ENCODE measurements around the gene ZNF407.

The ZNF407 gene

DNA sequence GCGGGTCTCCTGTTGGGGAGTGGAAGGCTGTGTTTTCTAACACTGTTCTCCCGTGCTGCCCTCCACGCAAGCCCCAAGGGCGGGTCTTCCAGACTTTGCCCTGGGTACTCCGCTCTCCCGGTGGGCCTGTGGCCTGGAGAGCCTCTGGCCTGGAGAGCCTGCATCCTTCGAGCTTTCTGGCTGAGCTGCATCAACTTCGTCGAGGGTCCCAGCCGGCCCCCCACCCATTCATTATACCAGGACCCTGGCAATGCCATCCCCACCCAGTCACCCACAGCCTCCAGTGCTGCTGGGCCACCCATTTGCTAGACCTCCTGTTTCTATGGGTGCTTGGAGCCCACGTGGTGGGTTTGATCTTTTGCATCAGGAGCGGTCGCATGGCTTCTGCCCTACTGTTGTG is 509.1 kb downstream of the ZNF407 start:
- H3K9me2 ChIP-seq (replicated peaks; ENCODE audit: control insufficient read depth, low read length), result no peaks in the 10 kb centered on the region
- H3K79me2 ChIP-seq (ENCODE audit: control insufficient read depth, low read length), result no peaks in the 10 kb centered on the region
- no peaks in the 10 kb centered on the region for H4K20me1 ChIP-seq (ENCODE audit: control insufficient read depth, insufficient read depth, low read depth, low read length)
- H3K4me1 ChIP-seq (ENCODE audit: control insufficient read depth, low read length), result no peaks in the 10 kb centered on the region
- H3K9me3 ChIP-seq (ENCODE audit: control insufficient read depth, insufficient read depth, low read length), result no peaks in the 10 kb centered on the region
- H3K36me3 ChIP-seq (ENCODE audit: control insufficient read depth, low read length), result no peaks in the 10 kb centered on the region
- TF ChIP-seq, protein P1, sequence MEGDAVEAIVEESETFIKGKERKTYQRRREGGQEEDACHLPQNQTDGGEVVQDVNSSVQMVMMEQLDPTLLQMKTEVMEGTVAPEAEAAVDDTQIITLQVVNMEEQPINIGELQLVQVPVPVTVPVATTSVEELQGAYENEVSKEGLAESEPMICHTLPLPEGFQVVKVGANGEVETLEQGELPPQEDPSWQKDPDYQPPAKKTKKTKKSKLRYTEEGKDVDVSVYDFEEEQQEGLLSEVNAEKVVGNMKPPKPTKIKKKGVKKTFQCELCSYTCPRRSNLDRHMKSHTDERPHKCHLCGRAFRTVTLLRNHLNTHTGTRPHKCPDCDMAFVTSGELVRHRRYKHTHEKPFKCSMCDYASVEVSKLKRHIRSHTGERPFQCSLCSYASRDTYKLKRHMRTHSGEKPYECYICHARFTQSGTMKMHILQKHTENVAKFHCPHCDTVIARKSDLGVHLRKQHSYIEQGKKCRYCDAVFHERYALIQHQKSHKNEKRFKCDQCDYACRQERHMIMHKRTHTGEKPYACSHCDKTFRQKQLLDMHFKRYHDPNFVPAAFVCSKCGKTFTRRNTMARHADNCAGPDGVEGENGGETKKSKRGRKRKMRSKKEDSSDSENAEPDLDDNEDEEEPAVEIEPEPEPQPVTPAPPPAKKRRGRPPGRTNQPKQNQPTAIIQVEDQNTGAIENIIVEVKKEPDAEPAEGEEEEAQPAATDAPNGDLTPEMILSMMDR (IDR thresholded peaks at IDR 0.05; ENCODE audit: low read depth, low read length, poor library complexity, severe bottlenecking), result no peak
- no peak for TF ChIP-seq EZH2phosphoT487 (IDR thresholded peaks at IDR 0.05; ENCODE audit: borderline replicate concordance, low read length)
- no peak overlapping the region for H3K4me2 ChIP-seq (ENCODE audit: low read length)
- no peak overlapping the region for H3K4me3 ChIP-seq (ENCODE audit: low read length)
- no peak overlapping the region for H3K27ac ChIP-seq (ENCODE audit: low read depth, low read length)
- H3K27me3 ChIP-seq (ENCODE audit: control insufficient read depth, low read length), result no peaks in the 10 kb centered on the region
- no peaks in the 10 kb centered on the region for H3F3A ChIP-seq (ENCODE audit: control insufficient read depth, insufficient read depth)

DNA sequence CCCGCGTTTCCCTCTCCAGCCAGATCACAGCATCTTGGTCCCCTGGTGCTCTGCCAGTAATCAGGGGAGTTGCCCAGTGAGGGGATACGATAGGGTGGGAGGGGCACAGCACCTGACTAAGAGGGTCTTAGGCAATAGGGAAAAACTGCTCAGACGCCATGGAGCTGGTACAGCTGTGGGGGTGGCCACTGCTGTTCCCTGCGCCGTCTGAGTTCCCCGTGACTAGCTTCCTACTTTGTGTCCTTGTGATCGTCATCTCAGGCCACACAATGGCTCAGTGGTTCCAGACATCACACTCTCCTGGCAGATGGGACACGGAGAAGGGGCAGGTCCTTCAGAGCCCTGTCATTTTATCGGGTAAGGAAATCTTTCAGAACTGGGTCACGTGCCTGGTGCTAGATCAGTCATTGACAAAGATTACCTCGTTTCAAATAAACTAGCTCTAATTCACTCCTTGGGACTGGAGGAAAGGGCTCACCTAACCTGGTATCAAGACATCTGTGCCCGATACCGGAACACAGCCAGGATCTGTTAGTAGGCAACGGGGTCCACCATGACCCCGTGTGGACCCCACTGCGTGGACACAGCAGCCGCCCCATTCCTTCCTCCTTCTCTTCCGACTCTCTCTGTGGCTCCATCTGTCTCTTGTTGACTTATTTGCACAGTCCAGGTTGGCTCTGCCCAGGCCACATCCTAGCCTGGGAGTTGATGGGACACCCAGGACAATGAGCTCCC is 509.7 kb downstream of the ZNF407 start:
- Histone ChIP-seq H3K9me2 (replicated peaks; ENCODE audit: control insufficient read depth, low read length) (no peaks in the 10 kb centered on the region), H3K79me2 (ENCODE audit: control insufficient read depth, low read length) (no peaks in the 10 kb centered on the region)

DNA sequence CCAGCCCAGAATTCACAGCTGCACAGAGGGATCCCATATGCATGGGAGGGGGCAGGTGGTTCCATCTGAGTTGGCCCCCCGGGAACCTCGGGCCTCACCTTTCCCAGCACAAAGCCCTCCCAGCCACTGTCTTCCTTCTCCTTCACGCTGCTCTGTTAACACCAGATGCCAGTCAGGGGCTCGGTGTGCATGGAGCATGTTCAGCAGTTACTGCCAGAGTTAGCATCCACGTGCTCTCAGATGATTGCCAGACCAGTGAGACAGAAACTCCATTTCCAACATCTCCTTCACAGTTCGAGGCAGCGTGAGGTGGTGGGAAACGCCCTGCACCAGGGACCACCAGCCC is 510.2 kb downstream of the ZNF407 start:
- Histone ChIP-seq H3K9me3 (ENCODE audit: control insufficient read depth, insufficient read depth, low read length) (no peaks in the 10 kb centered on the region), H3F3A (ENCODE audit: control insufficient read depth, insufficient read depth) (no peaks in the 10 kb centered on the region), H3K36me3 (ENCODE audit: control insufficient read depth, low read length) (no peaks in the 10 kb centered on the region), H3K27ac (ENCODE audit: low read depth, low read length) (no peak overlapping the region), H3K27me3 (ENCODE audit: control insufficient read depth, low read length) (no peaks in the 10 kb centered on the region), H3K9me2 (replicated peaks; ENCODE audit: control insufficient read depth, low read length) (no peaks in the 10 kb centered on the region), H3K79me2 (ENCODE audit: control insufficient read depth, low read length) (no peaks in the 10 kb centered on the region), H3K4me2 (ENCODE audit: low read length) (no peak overlapping the region), H4K20me1 (ENCODE audit: control insufficient read depth, insufficient read depth, low read depth, low read length) (no peaks in the 10 kb centered on the region), H3K4me3 (ENCODE audit: low read length) (no peak overlapping the region), H3K4me1 (ENCODE audit: control insufficient read depth, low read length) (no peaks in the 10 kb centered on the region)
- no peak for TF ChIP-seq EZH2phosphoT487 (IDR thresholded peaks at IDR 0.05; ENCODE audit: borderline replicate concordance, low read length)
- TF ChIP-seq, protein P1 (IDR thresholded peaks at IDR 0.05; ENCODE audit: low read depth, low read length, poor library complexity, severe bottlenecking), result no peak

More for the DNA sequence above, 509.7 kb downstream of the ZNF407 start:
- Histone ChIP-seq H3K9me3 (ENCODE audit: control insufficient read depth, insufficient read depth, low read length) (no peaks in the 10 kb centered on the region), H3K4me1 (ENCODE audit: control insufficient read depth, low read length) (no peaks in the 10 kb centered on the region), H3F3A (ENCODE audit: control insufficient read depth, insufficient read depth) (no peaks in the 10 kb centered on the region), H3K36me3 (ENCODE audit: control insufficient read depth, low read length) (no peaks in the 10 kb centered on the region), H3K27ac (ENCODE audit: low read depth, low read length) (no peak overlapping the region), H3K4me2 (ENCODE audit: low read length) (no peak overlapping the region), H3K27me3 (ENCODE audit: control insufficient read depth, low read length) (no peaks in the 10 kb centered on the region), H4K20me1 (ENCODE audit: control insufficient read depth, insufficient read depth, low read depth, low read length) (no peaks in the 10 kb centered on the region), H3K4me3 (ENCODE audit: low read length) (no peak overlapping the region)
- TF ChIP-seq, protein P1 (IDR thresholded peaks at IDR 0.05; ENCODE audit: low read depth, low read length, poor library complexity, severe bottlenecking), result no peak
- no peak for TF ChIP-seq EZH2phosphoT487 (IDR thresholded peaks at IDR 0.05; ENCODE audit: borderline replicate concordance, low read length)
